Thyroid gland (tissue), 4 donors: ENCODE measurements around the gene FITM1. TPM values are rescaled to one million over a fixed set of nuclear protein-coding genes. Genes with fewer than 3 reads are reported as not detected.

ENCODE experiments used
- DNase-seq, 2 donors: peaks; one replicate each; pipeline ENCODE4 v3.0.0-alpha.2; 2019
- H3K27ac ChIP-seq, 3 donors: fragments of 200-600 bp; sonication (generic); 1 replicate in 2 of 3; 2 replicates in 1 of 3; pipeline ENCODE4 v1.5.1; 2016 to 2019; ENCODE audit warnings: mild to moderate bottlenecking in 1 of 3, moderate library complexity in 1 of 3
- H3K27me3 ChIP-seq: fragments of 200-600 bp; sonication (generic); one replicate; pipeline ENCODE4 v1.5.1; 2019
- H3K36me3 ChIP-seq, 2 donors: fragments of 200-600 bp; sonication (generic); one replicate each; pipeline ENCODE4 v1.5.1; 2016 to 2019
- H3K4me1 ChIP-seq, 2 donors: fragments of 200-600 bp; sonication (generic); one replicate each; pipeline ENCODE4 v1.5.1; 2017 to 2019
- H3K4me3 ChIP-seq, 3 donors: fragments of 200-600 bp; sonication (generic); replicated peaks in 1 of 3; 1 replicate in 2 of 3; 2 replicates in 1 of 3; pipeline ENCODE4 v1.5.1; 2016; ENCODE audit warnings: mild to moderate bottlenecking in 1 of 3
- H3K9me3 ChIP-seq: fragments of 200-600 bp; sonication (generic); one replicate; pipeline ENCODE4 v1.5.1; 2017
- POLR2A ChIP-seq, 2 donors: fragments of 450-650 bp; IDR thresholded peaks; one replicate each; pipeline ENCODE4 v1.6.1; 2017; ENCODE audit warnings: antibody characterized with exemption in 2 of 2, mild to moderate bottlenecking in 2 of 2, moderate library complexity in 1 of 2
- WGBS, 2 donors: methylation state at CpG; one replicate each; pipeline ENCODE4 v1.1.5; 2017; 5-methylcytosine and 5-hydroxymethylcytosine counted together
- intact Hi-C: fragments of 100-400 bp; cut with DNase I; formaldehyde crosslinking; loops from one replicate; pipeline ENCODE4 v1.15.1; 2023
- total RNA-seq, 4 donors: library from RNA; depleted of rRNA; stranded (reverse); fragments of >200 nt; gene quantifications; one replicate each; pipeline ENCODE4 v1.2.3, GENCODE V29; 2016
- TF ChIP-seq, protein P1 (sequence below), 6 experiments: fragments of 200-600 bp in 3 of 6; fragments of 450-650 bp in 3 of 6; sonication (generic) in 3 of 6; IDR thresholded peaks; one replicate each; pipeline ENCODE4 v1.5.1; 2016 to 2019; ENCODE audit warnings: antibody characterized with exemption in 6 of 6, mild to moderate bottlenecking in 2 of 6, inconsistent platforms in 1 of 6, moderate library complexity in 1 of 6

The FITM1 gene
- total RNA-seq, 4 donors from 2014 or later = 0.63 to 3.5 (median 2.7) TPM; not detected in 1

DNA sequence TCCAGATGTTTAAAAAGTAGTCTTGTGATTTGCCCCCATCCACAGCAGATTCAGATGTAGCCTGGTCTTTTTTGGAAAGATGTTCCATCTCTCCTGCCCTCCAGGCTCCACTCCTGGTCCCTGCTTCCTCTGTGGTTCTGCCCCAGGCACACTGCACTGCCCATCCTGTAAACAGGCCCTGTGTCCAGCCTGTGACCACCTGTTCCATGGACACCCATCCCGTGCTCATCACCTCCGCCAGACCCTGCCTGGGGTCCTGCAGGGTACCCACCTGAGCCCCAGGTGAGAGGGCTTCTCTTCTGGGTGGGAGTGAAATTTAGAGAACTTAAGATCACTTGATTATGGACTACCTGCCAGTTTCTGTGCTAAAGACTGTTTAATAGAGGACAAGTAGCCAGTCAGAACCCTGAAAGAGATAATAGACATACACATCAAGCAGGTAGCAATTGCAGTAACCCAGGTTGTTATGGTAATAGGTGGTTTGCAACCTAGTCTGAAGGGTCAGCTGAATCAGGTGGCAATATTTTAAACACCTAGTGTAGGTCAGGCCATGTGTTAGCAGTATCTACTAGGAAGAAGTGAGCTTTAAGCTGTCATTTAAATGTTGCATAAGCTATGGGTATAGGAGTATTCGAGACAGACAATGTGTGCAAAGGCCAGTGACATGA is 19.0 kb downstream of the FITM1 start:
- WGBS, 2 donors = 96 to 98% methylated on average over 3 of the region's 3 CpGs
- H3K36me3 ChIP-seq = peaks cover 26% of the 10 kb centered on the region in 2 donors
- TF ChIP-seq, protein P1, sequence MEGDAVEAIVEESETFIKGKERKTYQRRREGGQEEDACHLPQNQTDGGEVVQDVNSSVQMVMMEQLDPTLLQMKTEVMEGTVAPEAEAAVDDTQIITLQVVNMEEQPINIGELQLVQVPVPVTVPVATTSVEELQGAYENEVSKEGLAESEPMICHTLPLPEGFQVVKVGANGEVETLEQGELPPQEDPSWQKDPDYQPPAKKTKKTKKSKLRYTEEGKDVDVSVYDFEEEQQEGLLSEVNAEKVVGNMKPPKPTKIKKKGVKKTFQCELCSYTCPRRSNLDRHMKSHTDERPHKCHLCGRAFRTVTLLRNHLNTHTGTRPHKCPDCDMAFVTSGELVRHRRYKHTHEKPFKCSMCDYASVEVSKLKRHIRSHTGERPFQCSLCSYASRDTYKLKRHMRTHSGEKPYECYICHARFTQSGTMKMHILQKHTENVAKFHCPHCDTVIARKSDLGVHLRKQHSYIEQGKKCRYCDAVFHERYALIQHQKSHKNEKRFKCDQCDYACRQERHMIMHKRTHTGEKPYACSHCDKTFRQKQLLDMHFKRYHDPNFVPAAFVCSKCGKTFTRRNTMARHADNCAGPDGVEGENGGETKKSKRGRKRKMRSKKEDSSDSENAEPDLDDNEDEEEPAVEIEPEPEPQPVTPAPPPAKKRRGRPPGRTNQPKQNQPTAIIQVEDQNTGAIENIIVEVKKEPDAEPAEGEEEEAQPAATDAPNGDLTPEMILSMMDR (IDR thresholded peaks at IDR 0.05) = no peak
- no peak for TF ChIP-seq POLR2A (IDR thresholded peaks at IDR 0.05)
- no peak for DNase-seq
- intact Hi-C loops = no loop called here
- no peaks in the 10 kb centered on the region for H3K27me3 ChIP-seq
- H3K4me1 ChIP-seq = peaks cover 17 to 18% of the 10 kb centered on the region in 2 donors
- H3K27ac ChIP-seq = no peak overlapping the region
- H3K9me3 ChIP-seq = no peaks in the 10 kb centered on the region
- H3K4me3 ChIP-seq = no peak overlapping the region

DNA sequence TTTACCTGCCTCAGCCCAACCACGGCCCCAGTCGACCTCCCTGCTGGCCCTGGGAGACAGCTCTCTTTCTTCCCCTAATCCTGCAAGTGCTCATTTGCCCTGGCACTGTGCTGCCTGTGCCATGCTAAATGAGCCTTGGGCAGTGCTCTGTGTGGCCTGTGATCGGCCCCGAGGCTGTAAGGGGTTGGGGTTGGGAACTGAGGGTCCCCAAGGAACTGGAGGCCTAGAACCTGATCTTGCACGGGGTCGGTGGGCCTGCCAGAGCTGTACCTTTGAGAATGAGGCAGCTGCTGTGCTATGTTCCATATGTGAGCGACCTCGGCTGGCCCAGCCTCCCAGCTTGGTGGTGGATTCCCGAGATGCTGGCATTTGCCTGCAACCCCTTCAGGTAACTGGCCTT is 19.6 kb downstream of the FITM1 start:
- no peak for DNase-seq
- no peaks in the 10 kb centered on the region for H3K9me3 ChIP-seq
- TF ChIP-seq, protein P1 (IDR thresholded peaks at IDR 0.05) = no peak
- TF ChIP-seq POLR2A (IDR thresholded peaks at IDR 0.05) = no peak
- intact Hi-C loops = no loop called here
- peaks cover 17 to 18% of the 10 kb centered on the region in 2 donors for H3K4me1 ChIP-seq
- peaks cover 28 to 32% of the 10 kb centered on the region in 2 donors for H3K36me3 ChIP-seq
- H3K27ac ChIP-seq = no peak overlapping the region
- H3K27me3 ChIP-seq = no peaks in the 10 kb centered on the region
- H3K4me3 ChIP-seq = no peak overlapping the region
- WGBS, 2 donors = 86 to 98% methylated on average over 4 to 9 of the region's 9 CpGs

DNA sequence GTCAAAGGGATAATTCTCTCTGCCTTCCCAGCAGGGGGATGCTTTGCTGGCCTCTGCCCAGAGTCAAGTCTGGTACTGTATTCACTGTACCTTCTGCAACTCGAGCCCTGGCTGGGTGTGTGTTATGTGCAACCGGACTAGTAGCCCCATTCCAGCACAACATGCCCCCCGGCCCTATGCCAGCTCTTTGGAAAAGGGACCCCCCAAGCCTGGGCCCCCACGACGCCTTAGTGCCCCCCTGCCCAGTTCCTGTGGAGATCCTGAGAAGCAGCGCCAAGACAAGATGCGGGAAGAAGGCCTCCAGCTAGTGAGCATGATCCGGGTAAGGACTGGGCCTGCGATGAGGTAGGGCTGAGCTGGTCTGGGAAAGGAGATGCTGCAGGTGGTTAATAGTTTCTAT is 20.1 kb downstream of the FITM1 start:
- peaks cover 33 to 37% of the 10 kb centered on the region in 2 donors for H3K36me3 ChIP-seq

DNA sequence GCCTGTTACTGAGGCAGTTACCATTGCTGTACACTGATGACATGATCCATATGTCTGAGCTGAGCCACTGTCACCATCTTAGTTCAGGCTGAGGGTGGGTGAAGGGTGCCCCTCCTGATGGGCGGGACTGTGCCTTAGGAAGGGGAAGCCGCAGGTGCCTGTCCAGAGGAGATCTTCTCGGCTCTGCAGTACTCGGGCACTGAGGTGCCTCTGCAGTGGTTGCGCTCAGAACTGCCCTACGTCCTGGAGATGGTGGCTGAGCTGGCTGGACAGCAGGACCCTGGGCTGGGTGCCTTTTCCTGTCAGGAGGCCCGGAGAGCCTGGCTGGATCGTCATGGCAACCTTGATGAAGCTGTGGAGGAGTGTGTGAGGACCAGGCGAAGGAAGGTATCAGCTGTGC is 20.5 kb downstream of the FITM1 start:
- Histone ChIP-seq H3K36me3 (peaks cover 35 to 42% of the 10 kb centered on the region in 2 donors), H3K27me3 (no peaks in the 10 kb centered on the region)
- WGBS, 2 donors = 88 to 91% methylated on average over 9 of the region's 9 CpGs

More for the DNA sequence above, 20.1 kb downstream of the FITM1 start:
- no peak for DNase-seq
- no peak overlapping the region for H3K27ac ChIP-seq
- TF ChIP-seq POLR2A (IDR thresholded peaks at IDR 0.05) = no peak
- TF ChIP-seq, protein P1 (IDR thresholded peaks at IDR 0.05) = no peak
- WGBS, 2 donors = 96 to 97% methylated on average over 9 of the region's 9 CpGs
- intact Hi-C loops = no loop called here
- peaks cover 13 to 15% of the 10 kb centered on the region in 2 donors for H3K4me1 ChIP-seq
- H3K27me3 ChIP-seq = no peaks in the 10 kb centered on the region
- H3K4me3 ChIP-seq = no peak overlapping the region
- H3K9me3 ChIP-seq = no peaks in the 10 kb centered on the region

More for the DNA sequence above, 20.5 kb downstream of the FITM1 start:
- TF ChIP-seq, protein P1 (IDR thresholded peaks at IDR 0.05) = no peak
- no peak for TF ChIP-seq POLR2A (IDR thresholded peaks at IDR 0.05)
- DNase-seq = no peak
- H3K27ac ChIP-seq = no peak overlapping the region
- intact Hi-C loops = no loop called here
- no peak overlapping the region for H3K4me3 ChIP-seq
- H3K4me1 ChIP-seq = peaks cover 9 to 11% of the 10 kb centered on the region in 2 donors
- no peaks in the 10 kb centered on the region for H3K9me3 ChIP-seq
